Small intestine (tissue), 7 donors: ENCODE measurements around the gene MEIS2. TPM values are rescaled to one million over a fixed set of nuclear protein-coding genes. Genes with fewer than 3 reads are reported as not detected.

Source experiments
- DNase-seq, 2 donors: peaks; one replicate each; pipeline versions ENCODE4 v3.0.0 to v3.0.0-alpha.2; 2013
- FAIRE-seq: peaks from 2 replicates; lab custom pipeline; 2012; peaks lifted over from hg19 to GRCh38; lab: Jason Lieb, UNC
- H3K27ac ChIP-seq, 3 donors: one replicate each; pipeline ENCODE4 v1.5.1; 2013; ENCODE audit warnings: low read length in 2 of 3, mild to moderate bottlenecking in 2 of 3, control low read depth in 1 of 3, inconsistent platforms in 1 of 3, low read depth in 1 of 3, moderate library complexity in 1 of 3
- H3K27me3 ChIP-seq, 3 donors: one replicate each; pipeline ENCODE4 v1.6.1; 2013; ENCODE audit warnings: low read length in 3 of 3, inconsistent platforms in 1 of 3; ENCODE audit not compliant: control insufficient read depth in 3 of 3, insufficient read depth in 3 of 3
- H3K36me3 ChIP-seq, 3 donors: one replicate each; pipeline ENCODE4 v1.6.1; 2013; ENCODE audit warnings: low read length in 3 of 3, inconsistent platforms in 1 of 3, low read depth in 1 of 3, mild to moderate bottlenecking in 1 of 3, moderate library complexity in 1 of 3; ENCODE audit not compliant: control insufficient read depth in 3 of 3, insufficient read depth in 2 of 3
- H3K4me1 ChIP-seq, 3 donors: one replicate each; pipeline ENCODE4 v1.6.1; 2013; ENCODE audit warnings: low read length in 2 of 3, inconsistent platforms in 1 of 3, low read depth in 1 of 3, mild to moderate bottlenecking in 1 of 3, moderate library complexity in 1 of 3; ENCODE audit not compliant: control insufficient read depth in 3 of 3, insufficient read depth in 2 of 3
- H3K4me3 ChIP-seq, 3 donors: one replicate each; pipeline ENCODE4 v1.5.1; 2013; ENCODE audit warnings: low read length in 3 of 3, control low read depth in 1 of 3, inconsistent platforms in 1 of 3, low read depth in 1 of 3, mild to moderate bottlenecking in 1 of 3, moderate library complexity in 1 of 3
- H3K9me3 ChIP-seq, 2 donors: one replicate each; pipeline ENCODE4 v1.6.1; 2013; ENCODE audit warnings: low read depth in 1 of 2, low read length in 1 of 2; ENCODE audit not compliant: control insufficient read depth in 2 of 2, insufficient read depth in 1 of 2
- WGBS, 3 donors: extraction: QIAGEN DNeasy Blood & Tissue Kit; methylation state at CpG; one replicate each; pipeline ENCODE4 v1.1.7; 2013; 5-methylcytosine and 5-hydroxymethylcytosine counted together
- polyA plus RNA-seq, 4 donors: library from polyadenylated mRNA; stranded (reverse) in 3 of 4; unstranded in 1 of 4; fragments of 200-250 nt in 3 of 4; fragments of 120-200 nt in 1 of 4; gene quantifications; one replicate each; pipeline versions ENCODE4 v1.2.1 to v1.2.3, GENCODE V29; 2013
- donor health status: healthy with polysubstance abuse.
- donor health status: control.
- donor health status: control.
- donor health status: Bipolar disorder and iron deficiency.
- donor health status: healthy.

MEIS2 gene
- polyA plus RNA-seq, 4 donors, result 5.4 to 13.2 (median 10.2) TPM

DNA sequence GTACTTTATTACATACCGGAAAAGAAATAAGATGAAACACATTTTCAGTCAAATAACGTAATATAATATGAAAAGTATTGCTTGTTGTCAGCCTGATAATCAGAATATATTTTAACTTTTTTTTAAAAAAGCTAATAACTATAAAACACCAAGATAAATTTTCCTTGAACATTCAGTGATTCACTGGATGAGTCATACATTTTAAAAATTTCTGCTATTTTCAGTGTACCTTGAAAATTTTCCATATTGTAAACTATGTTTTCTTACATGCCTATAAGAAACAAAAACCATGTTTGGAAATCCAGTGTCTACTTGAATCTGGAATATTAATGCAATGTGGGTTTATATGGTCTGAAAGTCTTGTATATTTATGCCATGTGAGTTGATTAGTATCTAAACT is 36.3 kb upstream of the MEIS2 start:
- FAIRE-seq, result no peak
- WGBS, 3 donors, result 78 to 84% (median 83%) methylated on average over 2 of the region's 2 CpGs
- H3K9me3 ChIP-seq, result no peaks in the 10 kb centered on the region

DNA sequence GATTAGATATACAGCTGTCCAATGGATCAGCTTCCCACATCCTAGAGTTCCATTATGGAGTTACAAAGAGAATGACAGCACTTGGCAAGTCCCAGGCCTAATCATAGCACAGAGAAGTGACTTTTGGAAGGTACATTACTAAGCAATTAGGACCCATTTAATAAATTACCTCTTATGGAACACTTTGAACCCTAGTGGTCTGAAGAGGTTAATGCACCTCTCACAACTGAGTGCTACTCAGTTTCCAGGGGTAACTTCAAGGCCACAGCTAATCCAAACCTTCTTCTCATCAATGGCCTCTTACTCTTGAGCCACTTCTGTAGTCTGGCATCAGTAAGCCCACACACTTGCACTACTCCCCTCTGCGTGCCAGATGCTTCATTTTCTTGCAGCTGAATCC is 34.9 kb upstream of the MEIS2 start:
- no peaks in the 10 kb centered on the region for H3K9me3 ChIP-seq
- H3K27ac ChIP-seq, result no peak overlapping the region
- FAIRE-seq (no peak), DNase-seq (no peak)
- no peaks in the 10 kb centered on the region for H3K36me3 ChIP-seq
- no peaks in the 10 kb centered on the region for H3K4me1 ChIP-seq
- H3K27me3 ChIP-seq, result peaks cover 0 to 9% (median 2%) of the 10 kb centered on the region in 3 donors
- WGBS, 3 donors, result 63 to 70% (median 66%) methylated on average over 1 of the region's 1 CpG
- no peak overlapping the region for H3K4me3 ChIP-seq

More for the DNA sequence above, 36.3 kb upstream of the MEIS2 start:
- no peak for DNase-seq
- H3K27me3 ChIP-seq, result peaks cover 0 to 4% (median 0%) of the 10 kb centered on the region in 3 donors
- no peak overlapping the region for H3K27ac ChIP-seq
- H3K36me3 ChIP-seq, result no peaks in the 10 kb centered on the region
- H3K4me1 ChIP-seq, result no peaks in the 10 kb centered on the region
- H3K4me3 ChIP-seq, result no peak overlapping the region

DNA sequence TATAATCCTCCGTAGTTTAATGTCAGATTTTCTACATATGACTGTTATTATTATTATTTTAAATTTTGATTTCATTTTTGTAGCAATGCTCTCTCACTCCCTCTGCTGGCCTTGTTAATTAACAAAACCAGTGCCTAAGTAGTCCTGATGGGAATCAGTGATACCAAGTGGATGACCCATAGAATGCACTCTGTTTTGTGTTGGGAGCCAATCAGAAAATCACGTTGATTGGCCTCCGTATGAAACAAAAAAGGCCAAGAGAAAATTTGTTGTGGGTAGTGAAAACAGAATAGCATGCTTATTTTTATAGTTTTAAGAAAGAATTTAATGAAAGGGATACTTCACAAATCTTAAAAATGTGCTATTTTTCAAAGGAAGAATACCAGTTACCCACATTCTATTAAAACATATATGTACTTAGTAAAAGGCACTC is 34.4 kb upstream of the MEIS2 start:
- Histone ChIP-seq H3K36me3 (no peaks in the 10 kb centered on the region), H3K27me3 (peaks cover 0 to 9% (median 2%) of the 10 kb centered on the region in 3 donors), H3K4me3 (no peak overlapping the region), H3K4me1 (no peaks in the 10 kb centered on the region), H3K9me3 (no peaks in the 10 kb centered on the region), H3K27ac (no peak overlapping the region)
- peak in 1 of 2 donors; percentile 41 for DNase-seq
- FAIRE-seq, result peak; percentile 10
- WGBS, 3 donors, result 33 to 37% (median 34%) methylated on average over 3 of the region's 3 CpGs

DNA sequence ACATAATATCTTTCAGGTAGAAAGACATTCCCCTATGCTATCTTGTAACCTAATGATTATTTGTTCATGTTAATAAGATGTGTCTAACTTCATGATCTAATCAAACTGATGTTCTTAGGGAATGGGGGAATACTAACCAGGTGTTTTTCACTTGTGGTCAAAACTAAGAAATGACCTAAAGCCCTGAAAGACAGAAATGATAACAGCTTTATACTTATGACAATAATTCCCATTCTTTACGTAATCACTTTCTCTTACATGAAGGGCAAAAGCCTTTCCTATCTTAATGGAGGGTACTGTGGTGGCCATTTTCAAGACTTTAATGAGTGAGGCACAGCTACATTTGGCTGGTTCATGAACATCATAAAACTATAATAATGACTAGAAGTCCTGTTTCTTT is 33.9 kb upstream of the MEIS2 start:
- Histone ChIP-seq H3K27ac (no peak overlapping the region), H3K9me3 (no peaks in the 10 kb centered on the region), H3K27me3 (peaks cover 0 to 9% (median 2%) of the 10 kb centered on the region in 3 donors), H3K36me3 (no peaks in the 10 kb centered on the region), H3K4me3 (no peak overlapping the region), H3K4me1 (no peaks in the 10 kb centered on the region)
- 78 to 86% (median 82%) methylated on average over 1 of the region's 1 CpG for WGBS, 3 donors
- DNase-seq, result no peak
- FAIRE-seq, result no peak

DNA sequence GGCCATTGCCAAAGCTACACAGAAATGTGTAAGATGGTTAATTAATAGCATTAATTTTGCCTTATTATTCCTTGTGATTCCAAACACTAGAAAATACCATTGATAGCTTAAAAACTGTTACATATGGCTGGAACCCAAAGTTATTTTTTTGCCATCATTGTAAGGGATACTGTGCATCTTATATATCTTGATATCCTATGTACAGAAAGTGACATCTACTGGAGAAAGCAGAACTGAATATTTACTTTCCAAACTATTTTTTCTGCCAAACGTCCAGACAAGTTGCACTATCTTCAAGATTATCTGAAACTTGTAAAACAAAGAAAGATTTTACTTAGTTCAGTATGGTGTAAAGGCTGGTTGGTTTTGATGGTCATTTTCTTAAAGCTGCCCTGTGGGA is 33.3 kb upstream of the MEIS2 start:
- DNase-seq (peak in 1 of 2 donors; percentile 31), FAIRE-seq (no peak)
- Histone ChIP-seq H3K27ac (no peak overlapping the region), H3K4me1 (no peaks in the 10 kb centered on the region), H3K9me3 (no peaks in the 10 kb centered on the region), H3K27me3 (peaks cover 0 to 9% (median 2%) of the 10 kb centered on the region in 3 donors), H3K36me3 (no peaks in the 10 kb centered on the region), H3K4me3 (no peak overlapping the region)
- WGBS, 3 donors, result 0 to 2% (median 0%) methylated on average over 1 of the region's 1 CpG

DNA sequence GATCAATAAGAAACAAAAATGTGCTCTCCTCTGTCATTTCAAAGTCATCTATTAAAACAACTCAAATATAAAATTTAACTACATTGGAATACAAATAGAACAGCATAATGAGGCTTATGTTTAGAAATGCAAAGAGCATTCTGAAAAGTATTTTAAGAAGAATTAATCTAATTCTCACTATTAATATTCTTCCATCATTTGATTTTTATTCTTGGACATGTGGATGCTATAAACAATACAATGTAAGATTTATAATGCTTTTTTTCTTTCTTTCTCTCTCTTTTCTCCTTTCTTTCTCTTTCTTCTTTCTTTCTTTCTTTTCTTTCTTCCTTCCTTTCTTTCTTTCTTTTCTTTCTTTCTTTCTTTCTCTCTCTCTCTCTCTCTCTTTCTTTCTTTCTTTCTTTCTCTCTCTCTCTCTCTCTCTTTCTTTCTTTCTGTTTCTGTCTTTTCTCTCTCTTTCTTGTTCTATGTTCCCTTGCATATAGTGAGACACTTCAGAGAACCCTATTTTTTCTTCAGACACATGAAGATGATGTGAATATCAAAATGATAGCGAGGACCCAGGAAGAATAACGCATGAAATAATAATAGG is 32.6 kb upstream of the MEIS2 start:
- H3K9me3 ChIP-seq, result no peaks in the 10 kb centered on the region
- FAIRE-seq, result no peak
- 85 to 93% (median 86%) methylated on average over 2 of the region's 2 CpGs for WGBS, 3 donors

DNA sequence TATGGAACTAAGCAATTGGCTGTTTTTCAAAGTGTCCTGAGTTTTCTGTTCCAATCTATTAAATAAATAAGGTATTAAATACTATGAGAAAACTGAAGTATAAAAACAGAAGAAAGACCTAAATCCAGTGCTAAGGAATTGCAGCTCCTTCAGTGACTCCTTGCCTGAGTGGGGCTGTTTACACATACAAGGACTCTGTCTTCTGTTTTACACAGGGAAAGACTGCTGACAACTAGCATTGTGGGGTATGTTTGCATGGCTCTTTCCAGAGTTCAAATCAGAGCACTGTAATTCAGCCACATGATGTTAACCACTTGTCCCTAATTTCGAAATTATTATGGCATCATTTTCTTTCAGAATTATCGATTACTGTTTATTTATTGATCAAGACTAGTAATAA is 31.3 kb upstream of the MEIS2 start:
- no peaks in the 10 kb centered on the region for H3K4me1 ChIP-seq
- 30 to 35% (median 32%) methylated on average over 2 of the region's 2 CpGs for WGBS, 3 donors
- no peaks in the 10 kb centered on the region for H3K36me3 ChIP-seq
- no peak for FAIRE-seq
- DNase-seq, result no peak
- H3K27me3 ChIP-seq, result peaks cover 0 to 9% (median 2%) of the 10 kb centered on the region in 3 donors
- no peak overlapping the region for H3K27ac ChIP-seq
- no peaks in the 10 kb centered on the region for H3K9me3 ChIP-seq
- H3K4me3 ChIP-seq, result no peak overlapping the region

More for the DNA sequence above, 32.6 kb upstream of the MEIS2 start:
- Histone ChIP-seq H3K4me3 (no peak overlapping the region), H3K27me3 (peaks cover 0 to 9% (median 2%) of the 10 kb centered on the region in 3 donors), H3K4me1 (no peaks in the 10 kb centered on the region), H3K27ac (no peak overlapping the region), H3K36me3 (no peaks in the 10 kb centered on the region)
- no peak for DNase-seq

DNA sequence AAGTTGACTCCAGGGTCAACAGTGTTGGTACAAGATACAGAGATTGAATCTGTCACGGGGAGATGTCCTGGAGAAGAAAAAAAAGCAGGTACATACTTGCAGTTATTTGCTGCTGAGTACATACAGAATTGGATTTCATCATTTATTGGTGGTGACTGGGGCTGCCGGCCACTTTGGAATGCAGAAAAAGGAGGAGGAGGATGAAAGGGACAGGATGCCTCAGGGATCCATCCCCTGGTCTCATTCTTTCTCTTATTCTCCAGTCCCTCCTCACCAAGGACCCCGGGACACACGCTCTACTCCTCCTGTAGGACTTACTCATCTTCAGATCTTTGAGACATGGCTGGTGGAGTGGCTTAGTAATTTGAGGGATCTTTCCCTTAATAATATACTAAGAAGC is 30.0 kb upstream of the MEIS2 start:
- no peaks in the 10 kb centered on the region for H3K36me3 ChIP-seq
- peaks cover 0 to 9% (median 2%) of the 10 kb centered on the region in 3 donors for H3K27me3 ChIP-seq
- no peak for FAIRE-seq
- DNase-seq, result no peak
- H3K4me1 ChIP-seq, result no peaks in the 10 kb centered on the region
- no peak overlapping the region for H3K27ac ChIP-seq
- no peak overlapping the region for H3K4me3 ChIP-seq
- WGBS, 3 donors, result 35 to 69% (median 40%) methylated on average over 4 of the region's 4 CpGs
- no peaks in the 10 kb centered on the region for H3K9me3 ChIP-seq

DNA sequence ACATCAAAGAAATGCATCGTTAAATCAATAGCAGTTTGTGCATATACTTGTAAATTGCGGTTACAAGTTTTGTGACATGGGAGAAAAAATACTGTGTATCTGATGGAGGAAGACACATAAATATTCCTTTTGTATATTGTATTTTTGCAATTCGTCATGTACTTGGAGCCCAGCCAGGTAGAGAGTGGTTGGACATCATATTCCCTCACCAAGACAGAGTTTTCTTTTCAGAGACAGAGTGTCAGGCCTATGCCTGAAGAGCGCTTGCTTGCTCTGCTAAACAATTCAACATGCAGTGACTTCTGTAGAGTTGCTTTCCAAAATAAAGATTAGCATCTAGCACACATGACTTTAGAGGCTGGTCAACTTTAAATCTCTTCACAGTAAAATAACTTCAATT is 24.8 kb upstream of the MEIS2 start:
- DNase-seq, result no peak
- no peaks in the 10 kb centered on the region for H3K4me1 ChIP-seq
- H3K4me3 ChIP-seq, result no peak overlapping the region
- WGBS, 3 donors, result 64 to 81% (median 70%) methylated on average over 4 of the region's 4 CpGs
- no peaks in the 10 kb centered on the region for H3K9me3 ChIP-seq
- peaks cover 0 to 4% (median 0%) of the 10 kb centered on the region in 3 donors for H3K27me3 ChIP-seq
- no peak for FAIRE-seq
- H3K27ac ChIP-seq, result no peak overlapping the region
- H3K36me3 ChIP-seq, result no peaks in the 10 kb centered on the region
